ENCODE data around the gene UGDH. TPM values are rescaled to one million over a fixed set of nuclear protein-coding genes. Genes with fewer than 3 reads are reported as not detected.

The UGDH gene
- total and polyA plus RNA-seq, 2 experiments from 2014 or later = 223 to 374 TPM

- H4K20me1 ChIP-seq (ENCODE audit: insufficient read depth, poor library complexity, severe bottlenecking) = peaks cover 28% of the 10 kb centered on the region
- TF ChIP-seq EZH2 (IDR thresholded peaks at IDR 0.05; ENCODE audit: borderline replicate concordance) = no peak
- no peak for TF ChIP-seq EZH2phosphoT487 (IDR thresholded peaks at IDR 0.05; ENCODE audit: low read depth, severe bottlenecking, unreplicated experiment)
- TF ChIP-seq, protein P1, sequence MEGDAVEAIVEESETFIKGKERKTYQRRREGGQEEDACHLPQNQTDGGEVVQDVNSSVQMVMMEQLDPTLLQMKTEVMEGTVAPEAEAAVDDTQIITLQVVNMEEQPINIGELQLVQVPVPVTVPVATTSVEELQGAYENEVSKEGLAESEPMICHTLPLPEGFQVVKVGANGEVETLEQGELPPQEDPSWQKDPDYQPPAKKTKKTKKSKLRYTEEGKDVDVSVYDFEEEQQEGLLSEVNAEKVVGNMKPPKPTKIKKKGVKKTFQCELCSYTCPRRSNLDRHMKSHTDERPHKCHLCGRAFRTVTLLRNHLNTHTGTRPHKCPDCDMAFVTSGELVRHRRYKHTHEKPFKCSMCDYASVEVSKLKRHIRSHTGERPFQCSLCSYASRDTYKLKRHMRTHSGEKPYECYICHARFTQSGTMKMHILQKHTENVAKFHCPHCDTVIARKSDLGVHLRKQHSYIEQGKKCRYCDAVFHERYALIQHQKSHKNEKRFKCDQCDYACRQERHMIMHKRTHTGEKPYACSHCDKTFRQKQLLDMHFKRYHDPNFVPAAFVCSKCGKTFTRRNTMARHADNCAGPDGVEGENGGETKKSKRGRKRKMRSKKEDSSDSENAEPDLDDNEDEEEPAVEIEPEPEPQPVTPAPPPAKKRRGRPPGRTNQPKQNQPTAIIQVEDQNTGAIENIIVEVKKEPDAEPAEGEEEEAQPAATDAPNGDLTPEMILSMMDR (IDR thresholded peaks at IDR 0.05; ENCODE audit: poor library complexity) = no peak
- H3K4me2 ChIP-seq = peak overlapping the region; percentile 71
- H3K27ac ChIP-seq = peak overlapping the region; percentile 92
- H3K79me2 ChIP-seq = peaks cover 80% of the 10 kb centered on the region
- H3K9me2 ChIP-seq (replicated peaks; ENCODE audit: insufficient read depth) = no peaks in the 10 kb centered on the region
- under 1% methylated on average over 27 of the region's 33 CpGs for WGBS (ENCODE audit: low lambda C conversion rate, missing lambda C conversion rate)
- no peaks in the 10 kb centered on the region for H3K36me3 ChIP-seq (replicated peaks; ENCODE audit: insufficient read depth, low read depth)
- H3K4me1 ChIP-seq (ENCODE audit: insufficient read depth) = peaks cover 31% of the 10 kb centered on the region
- no peak for DNase-seq (ENCODE audit: low spot score)
- H2AFZ ChIP-seq = peak overlapping the region; percentile 64
- H3K4me3 ChIP-seq = peak overlapping the region; percentile 76
- H3K9me3 ChIP-seq (ENCODE audit: low read depth) = peaks cover 6% of the 10 kb centered on the region
- no peaks in the 10 kb centered on the region for H3K27me3 ChIP-seq
Observed at GRCh38 chr4:39526765-39527295, 409 bp downstream of the UGDH start.

GRCh38 chr4:39525822-39526690 is 1.2 kb downstream of the UGDH start:
- no peaks in the 10 kb centered on the region for H3K27me3 ChIP-seq
- H3K9me3 ChIP-seq (ENCODE audit: low read depth) = peaks cover 6% of the 10 kb centered on the region
- no peaks in the 10 kb centered on the region for H3K9me2 ChIP-seq (replicated peaks; ENCODE audit: insufficient read depth)
- H3K4me3 ChIP-seq = peak overlapping the region; percentile 76
- peak overlapping the region; percentile 64 for H2AFZ ChIP-seq
- WGBS (ENCODE audit: low lambda C conversion rate, missing lambda C conversion rate) = 6% methylated on average over 9 of the region's 9 CpGs
- peak overlapping the region; percentile 92 for H3K27ac ChIP-seq
- peaks cover 36% of the 10 kb centered on the region for H4K20me1 ChIP-seq (ENCODE audit: insufficient read depth, poor library complexity, severe bottlenecking)
- peaks cover 32% of the 10 kb centered on the region for H3K4me1 ChIP-seq (ENCODE audit: insufficient read depth)
- H3K36me3 ChIP-seq (replicated peaks; ENCODE audit: insufficient read depth, low read depth) = no peaks in the 10 kb centered on the region
- TF ChIP-seq EZH2phosphoT487 (IDR thresholded peaks at IDR 0.05; ENCODE audit: low read depth, severe bottlenecking, unreplicated experiment) (no peak), EZH2 (IDR thresholded peaks at IDR 0.05; ENCODE audit: borderline replicate concordance) (no peak)
- TF ChIP-seq, protein P1 (IDR thresholded peaks at IDR 0.05; ENCODE audit: poor library complexity) = peak; percentile 12
- no peak for DNase-seq (ENCODE audit: low spot score)
- peaks cover 83% of the 10 kb centered on the region for H3K79me2 ChIP-seq
- H3K4me2 ChIP-seq = peak overlapping the region; percentile 71

GRCh38 chr4:39524161-39524957 is 2.9 kb downstream of the UGDH start:
- peaks cover 38% of the 10 kb centered on the region for H4K20me1 ChIP-seq (ENCODE audit: insufficient read depth, poor library complexity, severe bottlenecking)
- H3K79me2 ChIP-seq = peaks cover 87% of the 10 kb centered on the region
- no peak overlapping the region for H2AFZ ChIP-seq
- peaks cover 30% of the 10 kb centered on the region for H3K4me1 ChIP-seq (ENCODE audit: insufficient read depth)
- H3K27ac ChIP-seq = no peak overlapping the region
- DNase-seq (ENCODE audit: low spot score) = no peak
- no peaks in the 10 kb centered on the region for H3K27me3 ChIP-seq
- no peaks in the 10 kb centered on the region for H3K9me3 ChIP-seq (ENCODE audit: low read depth)
- H3K9me2 ChIP-seq (replicated peaks; ENCODE audit: insufficient read depth) = no peaks in the 10 kb centered on the region
- no peak overlapping the region for H3K4me3 ChIP-seq
- H3K36me3 ChIP-seq (replicated peaks; ENCODE audit: insufficient read depth, low read depth) = peaks cover 6% of the 10 kb centered on the region
- TF ChIP-seq EZH2phosphoT487 (IDR thresholded peaks at IDR 0.05; ENCODE audit: low read depth, severe bottlenecking, unreplicated experiment) = no peak
- TF ChIP-seq EZH2 (IDR thresholded peaks at IDR 0.05; ENCODE audit: borderline replicate concordance) = no peak
- TF ChIP-seq, protein P1 (IDR thresholded peaks at IDR 0.05; ENCODE audit: poor library complexity) = no peak
- H3K4me2 ChIP-seq = peak overlapping the region; percentile 71
- 88% methylated on average over 7 of the region's 7 CpGs for WGBS (ENCODE audit: low lambda C conversion rate, missing lambda C conversion rate)

Measured in hepatocyte (in vitro differentiated cells).